HFFc6 (cell line): ENCODE data around the gene BMERB1. TPM values are rescaled to one million over a fixed set of nuclear protein-coding genes. Genes with fewer than 3 reads are reported as not detected.

ENCODE experiments used
- DNase-seq: peaks from one replicate; pipeline ENCODE4 v3.0.0-alpha.2; 2018
- H3K27ac Mint-ChIP-seq: 2 replicates; pipeline ENCODE4 v1.8.0; 2020; ENCODE audit warnings: mild to moderate bottlenecking, mixed read lengths
- H3K27me3 Mint-ChIP-seq: 2 replicates; pipeline ENCODE4 v1.8.0; 2021; ENCODE audit warnings: mild to moderate bottlenecking, moderate library complexity, mixed read lengths; ENCODE audit not compliant: insufficient read depth
- H3K36me3 Mint-ChIP-seq: 2 replicates; pipeline ENCODE4 v1.8.0; 2021; ENCODE audit warnings: low read depth, mixed read lengths
- H3K4me1 Mint-ChIP-seq: 2 replicates; pipeline ENCODE4 v1.8.0; 2020; ENCODE audit warnings: low read depth, mixed read lengths
- H3K4me3 Mint-ChIP-seq: 2 replicates; pipeline ENCODE4 v1.8.0; 2020; ENCODE audit warnings: mild to moderate bottlenecking, moderate library complexity, mixed read lengths
- H3K9me3 Mint-ChIP-seq: 2 replicates; pipeline ENCODE4 v1.8.0; 2020; ENCODE audit warnings: mild to moderate bottlenecking, mixed read lengths
- CTCF ChIP-seq: fragments of 200-600 bp; sonication (generic); IDR thresholded peaks from 2 replicates; pipeline ENCODE4 v1.5.0; 2021; ENCODE audit warnings: antibody characterized with exemption, mild to moderate bottlenecking
- total RNA-seq, 6 experiments: library from RNA; stranded (reverse); fragmentation: NEBNext Ultra II Directional; extraction: Animal tissue kit (Norgen Biotek cat#: 25700); gene quantifications; 2 replicates in 1 of 6; 3 replicates in 5 of 6; pipeline ENCODE4 v1.2.3, GENCODE V29; 2021

BMERB1 gene
- total RNA-seq, 6 experiments from 2014 or later: 24.3 to 35.1 (median 29.9) TPM

DNA sequence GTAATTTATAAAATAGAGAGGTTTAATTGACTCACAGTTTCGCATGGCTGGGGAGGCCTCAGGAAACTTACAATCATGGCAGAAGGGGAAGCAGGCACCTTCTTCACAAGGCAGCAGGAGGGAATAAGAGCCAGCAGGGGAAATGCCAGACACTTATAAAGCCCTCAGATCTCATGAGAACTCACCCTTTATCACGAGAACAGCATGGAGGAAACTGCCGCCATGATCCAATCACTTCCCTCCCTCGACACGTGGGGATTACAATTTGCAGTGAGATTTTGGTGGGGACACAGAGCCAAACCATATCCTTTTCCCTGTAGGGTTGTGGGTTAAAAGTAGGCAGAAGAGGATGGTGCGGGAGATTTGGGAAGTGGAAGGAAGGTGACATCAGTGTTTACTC is 101.4 kb downstream of the BMERB1 start:
- TF ChIP-seq CTCF: no peak
- H3K4me3 Mint-ChIP-seq: no peak overlapping the region

GRCh38 chr16:15536843-15537242 is 102.5 kb downstream of the BMERB1 start:
- Mint-ChIP-seq H3K36me3 (peaks cover 13% of the 10 kb centered on the region), H3K27me3 (no peaks in the 10 kb centered on the region), H3K4me1 (no peaks in the 10 kb centered on the region), H3K4me3 (no peak overlapping the region), H3K27ac (no peak overlapping the region), H3K9me3 (no peaks in the 10 kb centered on the region)
- TF ChIP-seq CTCF: no peak
- DNase-seq: no peak

More for the DNA sequence above, 101.4 kb downstream of the BMERB1 start:
- no peak for DNase-seq
- Mint-ChIP-seq H3K9me3 (no peaks in the 10 kb centered on the region), H3K27me3 (no peaks in the 10 kb centered on the region), H3K27ac (no peak overlapping the region), H3K36me3 (peaks cover 17% of the 10 kb centered on the region), H3K4me1 (no peaks in the 10 kb centered on the region)

DNA sequence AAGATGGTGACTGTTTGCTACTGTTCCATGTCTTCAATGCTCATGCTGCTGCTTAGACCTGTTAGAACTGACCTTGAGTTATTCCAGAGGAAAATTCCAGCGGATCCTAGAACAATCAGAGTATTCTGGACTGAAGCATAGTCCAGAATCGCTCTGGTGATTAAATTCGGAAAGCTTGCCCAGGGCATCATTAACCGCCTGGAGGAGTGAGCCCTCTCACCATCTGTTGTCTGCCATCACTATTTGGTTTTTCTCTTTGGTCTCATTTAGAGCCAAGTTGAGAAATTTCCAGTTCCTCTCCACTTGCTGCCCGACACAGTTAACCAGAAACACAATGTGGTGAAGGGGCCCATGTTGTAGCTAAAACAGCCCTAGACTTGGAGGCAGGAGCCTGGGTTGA is 104.1 kb downstream of the BMERB1 start:
- no peak for TF ChIP-seq CTCF
- no peak for DNase-seq
- Mint-ChIP-seq H3K27ac (no peak overlapping the region), H3K4me1 (no peaks in the 10 kb centered on the region; the same call in 1 of the 2 replicates), H3K27me3 (no peaks in the 10 kb centered on the region; the same call in none of the 2 replicates), H3K4me3 (no peak overlapping the region), H3K9me3 (no peaks in the 10 kb centered on the region), H3K36me3 (peaks cover 5% of the 10 kb centered on the region)

DNA sequence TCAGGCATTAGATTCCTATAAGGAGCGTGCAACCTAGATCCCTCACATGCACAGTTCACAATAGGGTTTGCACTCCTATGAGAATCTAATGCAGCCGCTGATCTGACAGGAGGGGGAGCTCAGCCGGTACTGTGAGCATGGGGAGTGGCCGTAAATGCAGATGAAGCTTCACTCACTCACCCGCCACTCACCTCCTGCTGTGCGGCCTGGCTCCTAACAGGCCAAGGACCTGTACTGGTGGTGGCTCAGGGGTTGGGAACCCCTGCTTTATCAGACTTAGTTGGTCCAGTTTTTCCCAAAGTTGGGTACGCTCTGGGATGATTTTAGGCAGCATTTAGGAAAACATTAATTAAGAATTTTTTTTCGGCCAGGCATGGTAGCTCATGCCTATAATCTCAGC is 104.8 kb downstream of the BMERB1 start:
- no peak for TF ChIP-seq CTCF
- no peaks in the 10 kb centered on the region; the same call in none of the 2 replicates for H3K27me3 Mint-ChIP-seq
- H3K36me3 Mint-ChIP-seq: peaks cover 4% of the 10 kb centered on the region; the same call in 1 of the 2 replicates
- H3K4me1 Mint-ChIP-seq: peaks cover 6% of the 10 kb centered on the region; the same call in 1 of the 2 replicates
- no peak overlapping the region for H3K27ac Mint-ChIP-seq
- no peak overlapping the region for H3K4me3 Mint-ChIP-seq
- no peak for DNase-seq
- no peaks in the 10 kb centered on the region for H3K9me3 Mint-ChIP-seq

GRCh38 chr16:15542261-15542660 is 107.9 kb downstream of the BMERB1 start:
- H3K9me3 Mint-ChIP-seq: no peaks in the 10 kb centered on the region
- DNase-seq: no peak
- H3K4me3 Mint-ChIP-seq: no peak overlapping the region
- H3K36me3 Mint-ChIP-seq: peaks cover 4% of the 10 kb centered on the region; the same call in 1 of the 2 replicates
- H3K27ac Mint-ChIP-seq: no peak overlapping the region
- peaks cover 10% of the 10 kb centered on the region; the same call in 1 of the 2 replicates for H3K4me1 Mint-ChIP-seq
- no peaks in the 10 kb centered on the region; the same call in none of the 2 replicates for H3K27me3 Mint-ChIP-seq
- no peak for TF ChIP-seq CTCF
